Eye (tissue), 1 donor: ENCODE measurements around the gene AATK.

Experiments
- DNase-seq: peaks from one replicate; pipeline ENCODE4 v3.0.0-alpha.2; 2015

AATK gene

GRCh38 chr17:81125573-81126081 lies 40.4 kb downstream of the AATK start:
- DNase-seq: no peak

- no peak for DNase-seq
These were observed 41.6 kb downstream of the AATK start for GRCh38 chr17:81124377-81124776.

- DNase-seq: no peak
These were observed 42.7 kb downstream of the AATK start for GRCh38 chr17:81123052-81124048.

- peak; percentile 47 for DNase-seq
These were observed 43.9 kb downstream of the AATK start for GRCh38 chr17:81121841-81122733.

GRCh38 chr17:81120695-81121621 lies 45.1 kb downstream of the AATK start:
- no peak for DNase-seq

GRCh38 chr17:81120149-81120484 lies 45.9 kb downstream of the AATK start:
- no peak for DNase-seq

GRCh38 chr17:81119223-81120148 lies 46.5 kb downstream of the AATK start:
- DNase-seq: peak; percentile 96

- DNase-seq: no peak
These were observed 47.5 kb downstream of the AATK start for GRCh38 chr17:81118308-81119221.

GRCh38 chr17:81117672-81118198 lies 48.3 kb downstream of the AATK start:
- no peak for DNase-seq

GRCh38 chr17:81116704-81117103 lies 49.3 kb downstream of the AATK start:
- no peak for DNase-seq

GRCh38 chr17:81115749-81116464 lies 50.1 kb downstream of the AATK start:
- no peak for DNase-seq

GRCh38 chr17:81115219-81115618 lies 50.8 kb downstream of the AATK start:
- no peak for DNase-seq

GRCh38 chr17:81114351-81115093 lies 51.5 kb downstream of the AATK start:
- DNase-seq: no peak

GRCh38 chr17:81113158-81113724 lies 52.8 kb downstream of the AATK start:
- DNase-seq: no peak

GRCh38 chr17:81112450-81112849 lies 53.6 kb downstream of the AATK start:
- DNase-seq: no peak

- no peak for DNase-seq
These were observed 55.0 kb downstream of the AATK start for GRCh38 chr17:81111066-81111465.

GRCh38 chr17:81110488-81111040 lies 55.5 kb downstream of the AATK start:
- no peak for DNase-seq

GRCh38 chr17:81109957-81110356 lies 56.1 kb downstream of the AATK start:
- DNase-seq: no peak
